ENCODE data around the gene CRB3. TPM values are rescaled to one million over a fixed set of nuclear protein-coding genes. Genes with fewer than 3 reads are reported as not detected.

Gene CRB3
- total and polyA plus RNA-seq, 7 experiments from 2014 or later: 0.44 to 10.1 (median 6.5) TPM

DNA sequence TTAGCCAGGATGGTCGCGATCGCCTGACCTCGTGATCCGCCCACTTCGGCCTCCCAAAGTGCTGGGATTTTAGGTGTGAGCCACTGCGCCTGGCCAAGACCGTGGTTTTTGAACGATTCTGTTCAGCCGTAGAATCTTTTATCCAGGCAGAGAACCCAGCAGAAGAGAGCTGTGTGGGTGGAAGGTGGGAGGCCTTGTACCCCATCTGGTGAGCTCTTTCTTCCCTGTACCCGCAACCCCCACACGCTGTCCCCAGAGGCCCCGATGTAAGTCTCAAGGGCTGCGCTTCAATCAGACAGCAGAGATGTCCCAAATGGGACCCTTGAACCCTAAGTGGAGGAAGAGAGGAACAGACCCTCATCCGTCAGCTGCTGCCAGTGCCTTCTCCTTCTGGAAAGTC, 8.1 kb upstream of the CRB3 start:
- Mint-ChIP-seq H3K4me3 (no peak overlapping the region), H3K4me1 (peaks cover 8 to 21% (median 17%) of the 10 kb centered on the region in 7 donors), H3K36me3 (peaks cover 15 to 58% (median 43%) of the 10 kb centered on the region in 5 donors), H3K27me3 (no peaks in the 10 kb centered on the region), H3K27ac (no peak overlapping the region), H3K9me3 (peaks cover 0 to 26% (median 12%) of the 10 kb centered on the region in 11 donors)
- Histone ChIP-seq H3K27me3 (ENCODE audit: control insufficient read depth in 2 of 2, insufficient read depth in 2 of 2, low read length in 2 of 2) (no peaks in the 10 kb centered on the region), H3K4me1 (ENCODE audit: control insufficient read depth in 2 of 2, insufficient read depth in 2 of 2, low read length in 2 of 2) (no peaks in the 10 kb centered on the region), H3K27ac (ENCODE audit: low read depth, low read length) (no peak overlapping the region), H3K36me3 (ENCODE audit: control insufficient read depth in 2 of 3, insufficient read depth in 3 of 3, low read length in 3 of 3) (peaks cover 0 to 40% (median 18%) of the 10 kb centered on the region in 3 experiments), H3K4me3 (ENCODE audit: low read length) (no peak overlapping the region), H3K9me3 (ENCODE audit: control insufficient read depth in 2 of 3, low read length in 3 of 3) (peaks cover 0 to 22% (median 0%) of the 10 kb centered on the region in 3 experiments)
- ATAC-seq: no peak
- CTCF ChIA-PET: no interaction called here
- intact Hi-C loops (cut with micrococcal nuclease): no loop called here
- POLR2A ChIA-PET: interaction anchor here (0.6 to 1.1 kb wide), 2 partner anchors 28 to 408 kb away, joined by 3 to 4 read pairs; no protein-coding TSS in a partner anchor
- DNase-seq: no peak

DNA sequence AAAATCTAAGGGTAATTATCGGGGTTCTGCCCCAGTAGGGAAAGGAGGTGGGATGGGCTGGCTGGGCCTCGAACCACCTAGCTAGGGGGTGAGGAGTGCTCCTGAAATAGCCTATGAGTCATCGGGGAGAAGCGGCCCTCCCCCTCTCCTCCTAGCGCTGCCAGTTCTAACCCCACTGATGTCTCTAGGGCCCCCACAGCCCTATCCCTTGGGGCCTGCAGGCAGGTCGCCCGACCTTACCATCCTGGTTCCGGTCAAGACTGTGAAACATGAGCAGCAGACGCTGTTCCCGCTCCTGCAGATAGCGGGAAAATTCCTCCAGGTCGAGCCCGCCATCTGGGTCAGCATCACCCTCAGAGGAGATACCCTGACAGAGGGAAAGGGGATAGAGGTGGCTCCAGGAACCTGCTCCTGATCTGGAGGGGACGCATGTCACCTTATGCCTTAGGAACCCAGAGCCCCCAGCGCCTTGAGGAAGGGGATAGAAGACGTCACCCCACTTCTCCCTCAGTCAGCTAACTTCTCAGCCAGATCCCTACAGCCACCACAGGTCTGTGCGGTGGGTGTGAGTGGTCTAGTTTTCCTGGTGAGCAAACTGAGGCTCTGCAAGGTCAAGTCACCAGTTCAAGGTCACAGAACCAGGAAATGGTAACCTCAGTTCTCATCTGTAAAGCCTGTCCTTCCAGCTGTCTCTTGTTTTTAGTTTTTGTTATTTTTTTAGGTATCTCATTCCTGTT, 5.9 kb upstream of the CRB3 start:
- H3K27ac Mint-ChIP-seq: peak overlapping the region in 8 of 9 donors; percentile 52 to 90 (median 82)
- CTCF ChIA-PET: interaction anchor here (0.6 kb wide), 2 partner anchors 49 to 226 kb away, joined by 4 read pairs; no protein-coding TSS in a partner anchor
- H3K27ac ChIP-seq (ENCODE audit: low read depth, low read length): no peak overlapping the region
- H3K36me3 ChIP-seq (ENCODE audit: control insufficient read depth in 2 of 3, insufficient read depth in 3 of 3, low read length in 3 of 3): peaks cover 0 to 36% (median 18%) of the 10 kb centered on the region in 3 experiments
- H3K27me3 ChIP-seq (ENCODE audit: control insufficient read depth in 2 of 2, insufficient read depth in 2 of 2, low read length in 2 of 2): no peaks in the 10 kb centered on the region
- H3K4me1 Mint-ChIP-seq: peaks cover 8 to 28% (median 23%) of the 10 kb centered on the region in 7 donors
- peaks cover 0 to 26% (median 11%) of the 10 kb centered on the region in 11 donors for H3K9me3 Mint-ChIP-seq
- peaks cover 0 to 22% (median 0%) of the 10 kb centered on the region in 3 experiments for H3K9me3 ChIP-seq (ENCODE audit: control insufficient read depth in 2 of 3, low read length in 3 of 3)
- POLR2A ChIA-PET: interaction anchor here (1.2 to 2.3 kb wide), 2 partner anchors 12 to 23 kb away, joined by 6 to 13 read pairs; partner anchors contain the start of gene DENND1C
- H3K4me1 ChIP-seq (ENCODE audit: control insufficient read depth in 2 of 2, insufficient read depth in 2 of 2, low read length in 2 of 2): no peaks in the 10 kb centered on the region
- peaks cover 15 to 40% (median 31%) of the 10 kb centered on the region in 5 donors for H3K36me3 Mint-ChIP-seq
- H3K27me3 Mint-ChIP-seq: peaks cover 0 to 2% (median 0%) of the 10 kb centered on the region in 5 donors
- intact Hi-C loops (cut with micrococcal nuclease): no loop called here
- H3K4me3 Mint-ChIP-seq: peak overlapping the region; percentile 64 to 98 (median 89)
- no peak for ATAC-seq
- no peak for DNase-seq
- no peak overlapping the region for H3K4me3 ChIP-seq (ENCODE audit: low read length)

DNA sequence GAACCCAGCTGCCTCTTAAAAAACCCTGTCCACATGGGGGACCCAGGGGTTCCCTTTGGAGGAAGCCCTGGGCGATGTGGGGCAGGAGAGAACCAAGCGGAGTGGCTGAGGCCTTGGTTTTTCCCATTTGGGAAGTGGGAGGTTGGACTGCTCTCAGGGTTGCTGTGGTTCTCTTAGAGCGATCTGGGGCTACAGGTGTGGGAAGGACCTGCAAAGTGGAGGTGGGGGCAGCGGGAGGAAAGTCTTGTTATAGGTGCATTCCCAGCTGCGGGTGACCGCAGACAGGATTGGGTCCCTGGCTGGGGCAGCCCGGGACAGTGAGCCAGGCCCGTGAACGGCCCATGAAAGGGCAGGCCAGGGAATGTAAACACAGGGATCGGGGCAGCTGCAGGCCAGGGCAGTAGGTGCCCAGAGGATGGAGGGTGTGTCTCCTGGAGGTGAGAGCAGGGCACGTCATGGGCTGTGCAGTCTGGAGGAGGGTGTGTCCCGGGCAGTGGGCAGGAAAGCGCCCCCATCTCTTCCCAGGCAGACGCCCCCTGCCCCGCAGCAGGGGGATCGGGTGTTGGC, 5.3 kb upstream of the CRB3 start:
- ATAC-seq (no peak), DNase-seq (no peak)
- Mint-ChIP-seq H3K4me3 (peak overlapping the region; percentile 64 to 98 (median 89)), H3K27ac (peak overlapping the region; percentile 52 to 93 (median 83)), H3K27me3 (peaks cover 0 to 2% (median 0%) of the 10 kb centered on the region in 5 donors), H3K9me3 (peaks cover 0 to 22% (median 8%) of the 10 kb centered on the region in 11 donors), H3K4me1 (peaks cover 8 to 30% (median 24%) of the 10 kb centered on the region in 7 donors), H3K36me3 (peaks cover 15 to 34% (median 26%) of the 10 kb centered on the region in 5 donors)
- Histone ChIP-seq H3K4me3 (ENCODE audit: low read length) (peak overlapping the region; percentile 72), H3K9me3 (ENCODE audit: control insufficient read depth in 2 of 3, low read length in 3 of 3) (peaks cover 0 to 18% (median 0%) of the 10 kb centered on the region in 3 experiments), H3K27me3 (ENCODE audit: control insufficient read depth in 2 of 2, insufficient read depth in 2 of 2, low read length in 2 of 2) (no peaks in the 10 kb centered on the region), H3K4me1 (ENCODE audit: control insufficient read depth in 2 of 2, insufficient read depth in 2 of 2, low read length in 2 of 2) (peaks cover 0 to 1% of the 10 kb centered on the region in 2 donors), H3K36me3 (ENCODE audit: control insufficient read depth in 2 of 3, insufficient read depth in 3 of 3, low read length in 3 of 3) (peaks cover 0 to 29% (median 14%) of the 10 kb centered on the region in 3 experiments), H3K27ac (ENCODE audit: low read depth, low read length) (peak overlapping the region; percentile 83)
- intact Hi-C loops (cut with micrococcal nuclease): no loop called here
- ChIA-PET POLR2A (interaction anchor here (0.5 to 2.3 kb wide), 3 partner anchors 22 to 84 kb away, joined by 3 to 13 read pairs (median 3); partner anchors contain the start of gene DENND1C), CTCF (no interaction called here)

DNA sequence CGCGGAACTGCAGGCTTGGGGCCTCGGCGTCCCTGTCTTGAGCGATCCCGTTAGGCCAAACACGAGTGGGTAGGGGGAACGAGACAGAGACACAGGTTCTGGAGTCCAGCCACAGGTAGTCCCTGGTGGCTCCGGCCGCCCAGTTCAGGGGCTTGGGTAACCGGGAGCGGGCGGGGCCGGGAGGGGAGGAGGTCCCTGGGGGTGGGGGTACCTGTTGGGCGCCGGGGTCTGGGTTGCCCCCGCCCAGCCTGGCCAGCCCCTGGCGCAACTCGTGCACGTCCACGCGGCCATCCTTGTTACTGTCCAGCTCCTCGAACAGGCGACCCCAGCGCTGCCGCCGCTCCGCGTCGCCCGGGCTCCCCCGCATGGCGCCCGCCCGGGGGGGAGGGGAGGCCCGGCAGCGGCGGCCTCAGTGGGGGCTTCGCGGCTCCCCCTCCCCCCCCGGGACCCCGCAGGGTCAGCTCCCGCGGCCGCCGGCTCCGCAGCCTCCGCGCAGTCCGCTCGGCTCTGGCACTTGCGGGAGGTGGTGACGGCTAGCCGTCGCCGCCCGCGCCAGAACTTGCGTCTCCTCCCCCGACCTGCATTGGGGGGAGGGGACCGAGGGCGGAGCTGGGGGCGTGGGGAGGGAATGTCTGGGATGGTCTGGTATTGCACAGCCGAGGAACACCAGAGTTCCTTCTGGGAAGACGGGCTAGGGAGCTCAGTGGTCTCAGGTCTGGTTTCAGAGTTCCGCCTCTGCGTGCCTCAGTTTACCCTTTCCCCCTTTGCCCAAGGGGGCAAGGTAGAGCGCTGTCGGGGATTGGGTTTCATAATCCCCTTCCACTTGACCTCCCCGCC, 4.6 kb upstream of the CRB3 start, which contains the start of gene SLC25A23:
SLC25A23 (minus strand) TSS at position 531 of the 837 bp plus-strand sequence; CDS start at position 367, 164 bp downstream.
- H3K4me1 Mint-ChIP-seq: peaks cover 11 to 34% (median 28%) of the 10 kb centered on the region in 7 donors
- ChIA-PET CTCF (interaction anchor here (1.1 kb wide), 1 partner anchor 23 kb away, joined by 3 read pairs; the partner anchor contains the start of gene DENND1C), POLR2A (interaction anchor here (0.5 to 2.3 kb wide), 4 partner anchors 22 to 84 kb away, joined by 3 to 13 read pairs (median 3); partner anchors contain the start of genes DENND1C and KHSRP)
- H3K36me3 Mint-ChIP-seq: peaks cover 10 to 27% (median 20%) of the 10 kb centered on the region in 5 donors
- peak within 1 kb of the TSS; percentile 83 to 96 (median 91) for H3K27ac Mint-ChIP-seq
- peaks cover 0 to 4% of the 10 kb centered on the region in 2 donors for H3K4me1 ChIP-seq (ENCODE audit: control insufficient read depth in 2 of 2, insufficient read depth in 2 of 2, low read length in 2 of 2)
- peaks cover 0 to 2% (median 0%) of the 10 kb centered on the region in 5 donors for H3K27me3 Mint-ChIP-seq
- ATAC-seq: peak; percentile 22
- H3K4me3 ChIP-seq (ENCODE audit: low read length): peak within 1 kb of the TSS; percentile 72
- peaks cover 0 to 11% (median 0%) of the 10 kb centered on the region in 3 experiments for H3K9me3 ChIP-seq (ENCODE audit: control insufficient read depth in 2 of 3, low read length in 3 of 3)
- H3K9me3 Mint-ChIP-seq: peaks cover 0 to 16% (median 8%) of the 10 kb centered on the region in 11 donors
- peaks cover 0 to 22% (median 8%) of the 10 kb centered on the region in 3 experiments for H3K36me3 ChIP-seq (ENCODE audit: control insufficient read depth in 2 of 3, insufficient read depth in 3 of 3, low read length in 3 of 3)
- H3K4me3 Mint-ChIP-seq: peak within 1 kb of the TSS; percentile 92 to 99 (median 98)
- H3K27me3 ChIP-seq (ENCODE audit: control insufficient read depth in 2 of 2, insufficient read depth in 2 of 2, low read length in 2 of 2): no peaks in the 10 kb centered on the region
- DNase-seq: peak in 8 of 9 donors; percentile 20 to 70 (median 45)
- H3K27ac ChIP-seq (ENCODE audit: low read depth, low read length): peak within 1 kb of the TSS; percentile 83
- intact Hi-C loops (cut with micrococcal nuclease): loop anchor here (1.0 to 5.0 kb wide), 14 partner anchors 22 to 1667 kb away; partner anchors contain the start of genes DENND1C (in 2 of the 2), CLPP (in 1 of the 2), FEM1A (in 1 of the 2) and GPR108 (in 1 of the 2)

DNA sequence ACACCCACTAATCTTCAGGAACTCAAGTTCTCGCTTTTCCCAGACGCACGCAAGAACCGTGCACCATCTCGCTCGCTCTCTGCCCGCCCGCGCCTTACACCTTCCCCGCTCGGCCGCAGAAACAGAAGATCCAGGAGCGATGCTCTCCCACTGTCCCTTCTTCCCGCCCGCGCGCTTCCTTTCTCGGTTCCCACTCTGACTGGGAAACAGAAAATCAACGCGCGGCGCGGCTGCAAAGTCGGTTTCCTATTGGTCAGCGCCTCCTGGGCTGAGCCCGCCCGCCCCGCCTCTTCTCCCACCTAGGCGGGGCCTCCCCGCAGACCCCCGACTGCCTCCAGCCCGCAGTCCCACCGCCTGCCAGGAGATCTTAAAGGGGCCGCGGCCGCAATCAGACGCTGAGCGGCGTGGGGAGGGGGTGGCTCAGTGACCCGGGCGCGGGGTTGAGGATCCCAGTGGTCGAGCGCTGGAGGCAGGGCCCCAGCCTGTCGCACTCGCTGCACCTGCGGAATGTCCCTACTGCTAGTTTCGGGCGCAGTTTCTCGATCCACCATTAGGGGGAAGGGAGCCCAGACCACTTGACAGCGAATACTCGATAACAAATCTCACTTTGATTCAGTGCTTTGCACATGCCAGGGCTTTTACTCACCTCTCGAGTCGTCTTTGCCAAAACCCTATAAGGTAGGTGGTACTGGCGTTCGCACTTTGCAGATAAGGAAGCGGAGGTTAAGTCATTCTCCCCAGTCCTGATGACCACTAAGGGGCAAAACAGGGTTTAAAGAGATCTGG, 3.8 kb upstream of the CRB3 start:
- Mint-ChIP-seq H3K27me3 (peaks cover 0 to 8% (median 0%) of the 10 kb centered on the region in 5 donors), H3K9me3 (peaks cover 0 to 9% (median 2%) of the 10 kb centered on the region in 11 donors), H3K27ac (peak overlapping the region; percentile 83 to 96 (median 91)), H3K4me3 (peak overlapping the region; percentile 92 to 99 (median 98)), H3K4me1 (peaks cover 11 to 40% (median 34%) of the 10 kb centered on the region in 7 donors), H3K36me3 (peaks cover 9 to 19% (median 12%) of the 10 kb centered on the region in 5 donors)
- Histone ChIP-seq H3K4me3 (ENCODE audit: low read length) (peak overlapping the region; percentile 72), H3K27me3 (ENCODE audit: control insufficient read depth in 2 of 2, insufficient read depth in 2 of 2, low read length in 2 of 2) (no peaks in the 10 kb centered on the region), H3K36me3 (ENCODE audit: control insufficient read depth in 2 of 3, insufficient read depth in 3 of 3, low read length in 3 of 3) (peaks cover 0 to 14% (median 0%) of the 10 kb centered on the region in 3 experiments), H3K27ac (ENCODE audit: low read depth, low read length) (peak overlapping the region; percentile 83), H3K4me1 (ENCODE audit: control insufficient read depth in 2 of 2, insufficient read depth in 2 of 2, low read length in 2 of 2) (peaks cover 0 to 4% of the 10 kb centered on the region in 2 donors), H3K9me3 (ENCODE audit: control insufficient read depth in 2 of 3, low read length in 3 of 3) (peaks cover 0 to 3% (median 0%) of the 10 kb centered on the region in 3 experiments)
- intact Hi-C loops (cut with micrococcal nuclease): loop anchor here (1.0 to 5.0 kb wide), 14 partner anchors 21 to 1668 kb away; partner anchors contain the start of genes DENND1C (in 2 of the 2), CLPP (in 1 of the 2), FEM1A (in 1 of the 2) and GPR108 (in 1 of the 2)
- ATAC-seq (peak; percentile 90), DNase-seq (peak; percentile 87 to 97 (median 96))
- POLR2A ChIA-PET: interaction anchor here (0.6 to 2.3 kb wide), 4 partner anchors 10 to 35 kb away, joined by 3 to 13 read pairs (median 8); partner anchors contain the start of genes DENND1C and KHSRP
- CTCF ChIA-PET: interaction anchor here (1.1 kb wide), 1 partner anchor 22 kb away, joined by 3 read pairs; the partner anchor contains the start of gene DENND1C

Measured in naive thymus-derived CD4-positive, alpha-beta T cell (primary cell).